ENCODE results near the gene OR5T3. TPM values are rescaled to one million over a fixed set of nuclear protein-coding genes. Genes with fewer than 3 reads are reported as not detected.

Gene OR5T3
- total RNA-seq, 1 donor from 2014 or later = not detected

GRCh38 chr11:56234155-56234554 is 17.9 kb upstream of the OR5T3 start, which contains the start of gene OR5T2:
Gene OR5T2 (minus strand): TSS chr11:56234255. CDS start chr11:56233062, 1,193 bp downstream.
- Histone ChIP-seq H3K36me3 (no peaks in the 10 kb centered on the region), H3F3A (ENCODE audit: low read depth) (no peaks in the 10 kb centered on the region), H3K27ac (no peak within 1 kb of the TSS), H3K9ac (no peak within 1 kb of the TSS), H3K9me3 (ENCODE audit: low read depth) (no peaks in the 10 kb centered on the region), H3K27me3 (no peaks in the 10 kb centered on the region), H3K4me3 (no peak within 1 kb of the TSS), H3K4me2 (no peak within 1 kb of the TSS), H3K79me2 (ENCODE audit: low read depth) (no peaks in the 10 kb centered on the region), H3K4me1 (no peaks in the 10 kb centered on the region), H4K20me1 (ENCODE audit: low read depth) (no peaks in the 10 kb centered on the region), H2AFZ (replicated peaks) (no peak within 1 kb of the TSS)
- TF ChIP-seq EZH2 (IDR thresholded peaks at IDR 0.05) (no peak), EZH2phosphoT487 (IDR thresholded peaks at IDR 0.05) (no peak), CTCF (IDR thresholded peaks at IDR 0.05) (no peak)
- no peak for DNase-seq (ENCODE audit: low spot score)
- no peak within 1 kb of the TSS for H3K4me3 Mint-ChIP-seq
- H3K36me3 Mint-ChIP-seq = no peaks in the 10 kb centered on the region
- no peak within 1 kb of the TSS for H3K27ac Mint-ChIP-seq
- no peaks in the 10 kb centered on the region for H3K9me3 Mint-ChIP-seq
- H3K4me1 Mint-ChIP-seq = no peaks in the 10 kb centered on the region
- H3K27me3 Mint-ChIP-seq (ENCODE audit: insufficient read depth, low read depth) = no peaks in the 10 kb centered on the region

- Histone ChIP-seq H3K36me3 (no peaks in the 10 kb centered on the region), H3K4me1 (no peaks in the 10 kb centered on the region), H2AFZ (replicated peaks) (peak overlapping the region; percentile 17), H3K4me2 (no peak overlapping the region), H3K9ac (no peak overlapping the region), H3K9me3 (ENCODE audit: low read depth) (no peaks in the 10 kb centered on the region), H3F3A (ENCODE audit: low read depth) (no peaks in the 10 kb centered on the region), H3K4me3 (no peak overlapping the region), H3K27me3 (no peaks in the 10 kb centered on the region), H3K79me2 (ENCODE audit: low read depth) (no peaks in the 10 kb centered on the region), H4K20me1 (ENCODE audit: low read depth) (no peaks in the 10 kb centered on the region), H3K27ac (no peak overlapping the region)
- Mint-ChIP-seq H3K9me3 (peaks cover 7% of the 10 kb centered on the region), H3K4me3 (no peak overlapping the region), H3K4me1 (no peaks in the 10 kb centered on the region), H3K27me3 (ENCODE audit: insufficient read depth, low read depth) (no peaks in the 10 kb centered on the region), H3K36me3 (no peaks in the 10 kb centered on the region), H3K27ac (no peak overlapping the region)
- TF ChIP-seq CTCF (IDR thresholded peaks at IDR 0.05) = no peak
- no peak for TF ChIP-seq EZH2phosphoT487 (IDR thresholded peaks at IDR 0.05)
- no peak for TF ChIP-seq EZH2 (IDR thresholded peaks at IDR 0.05)
- no peak for DNase-seq (ENCODE audit: low spot score)
Measured at GRCh38 chr11:56271092-56271491, 19.0 kb downstream of the OR5T3 start.

- no peak for TF ChIP-seq EZH2 (IDR thresholded peaks at IDR 0.05)
- TF ChIP-seq EZH2phosphoT487 (IDR thresholded peaks at IDR 0.05) = no peak
- no peak for TF ChIP-seq CTCF (IDR thresholded peaks at IDR 0.05)
- Mint-ChIP-seq H3K36me3 (no peaks in the 10 kb centered on the region), H3K9me3 (no peaks in the 10 kb centered on the region), H3K4me3 (no peak within 1 kb of the TSS), H3K4me1 (no peaks in the 10 kb centered on the region), H3K27me3 (ENCODE audit: insufficient read depth, low read depth) (peaks cover 2% of the 10 kb centered on the region), H3K27ac (no peak within 1 kb of the TSS)
- H3K4me1 ChIP-seq = no peaks in the 10 kb centered on the region
- no peaks in the 10 kb centered on the region for H3K9me3 ChIP-seq (ENCODE audit: low read depth)
- no peak within 1 kb of the TSS for H3K9ac ChIP-seq
- H4K20me1 ChIP-seq (ENCODE audit: low read depth) = no peaks in the 10 kb centered on the region
- DNase-seq (ENCODE audit: low spot score) = no peak
- no peak within 1 kb of the TSS for H3K27ac ChIP-seq
- no peaks in the 10 kb centered on the region for H3K36me3 ChIP-seq
- H3K4me3 ChIP-seq = no peak within 1 kb of the TSS
- H3F3A ChIP-seq (ENCODE audit: low read depth) = no peaks in the 10 kb centered on the region
- H3K4me2 ChIP-seq = no peak within 1 kb of the TSS
- no peaks in the 10 kb centered on the region for H3K79me2 ChIP-seq (ENCODE audit: low read depth)
- H3K27me3 ChIP-seq = no peaks in the 10 kb centered on the region
- H2AFZ ChIP-seq (replicated peaks) = no peak within 1 kb of the TSS
Measured at GRCh38 chr11:56273854-56274253, 21.8 kb downstream of the OR5T3 start, which contains the start of gene OR5T1. Gene OR5T1 (plus strand): TSS chr11:56274154. CDS start chr11:56275639, 1,485 bp downstream.
